Measurements from ENCODE around the gene METTL18.

Gene METTL18

GRCh38 chr1:169753549-169753948, 41.2 kb downstream of the METTL18 start:
- Histone ChIP-seq H3K36me3 (ENCODE audit: insufficient read depth) (no peaks in the 10 kb centered on the region), H3K4me1 (ENCODE audit: low read depth, poor library complexity, severe bottlenecking) (no peaks in the 10 kb centered on the region), H3K4me2 (no peak overlapping the region), H3K27me3 (ENCODE audit: insufficient read depth, low read depth) (no peaks in the 10 kb centered on the region), H3K79me2 (ENCODE audit: insufficient read depth, low read depth) (no peaks in the 10 kb centered on the region), H3K4me3 (IDR thresholded peaks at IDR 0.05; ENCODE audit: insufficient read depth, low read depth, low read length) (no peak overlapping the region), H4K20me1 (ENCODE audit: insufficient read depth) (no peaks in the 10 kb centered on the region), H3K27ac (no peak overlapping the region), H2AFZ (ENCODE audit: low read depth) (no peak overlapping the region), H3K9ac (no peak overlapping the region)
- TF ChIP-seq CTCF (conservative IDR thresholded peaks at IDR 0.05; ENCODE audit: low read depth, low read length): no peak

- Histone ChIP-seq H3K4me1 (ENCODE audit: low read depth, poor library complexity, severe bottlenecking) (no peaks in the 10 kb centered on the region), H3K4me2 (no peak overlapping the region), H3K9ac (no peak overlapping the region), H3K27ac (no peak overlapping the region), H3K27me3 (ENCODE audit: insufficient read depth, low read depth) (no peaks in the 10 kb centered on the region), H3K4me3 (IDR thresholded peaks at IDR 0.05; ENCODE audit: insufficient read depth, low read depth, low read length) (no peak overlapping the region), H3K36me3 (ENCODE audit: insufficient read depth) (no peaks in the 10 kb centered on the region), H2AFZ (ENCODE audit: low read depth) (no peak overlapping the region), H3K79me2 (ENCODE audit: insufficient read depth, low read depth) (no peaks in the 10 kb centered on the region), H4K20me1 (ENCODE audit: insufficient read depth) (no peaks in the 10 kb centered on the region)
- TF ChIP-seq CTCF (conservative IDR thresholded peaks at IDR 0.05; ENCODE audit: low read depth, low read length): no peak
These were observed 44.7 kb downstream of the METTL18 start for GRCh38 chr1:169750041-169750440.

GRCh38 chr1:169746550-169746949, 48.2 kb downstream of the METTL18 start:
- Histone ChIP-seq H4K20me1 (ENCODE audit: insufficient read depth) (no peaks in the 10 kb centered on the region), H3K27ac (no peak overlapping the region), H3K79me2 (ENCODE audit: insufficient read depth, low read depth) (no peaks in the 10 kb centered on the region), H3K4me3 (IDR thresholded peaks at IDR 0.05; ENCODE audit: insufficient read depth, low read depth, low read length) (no peak overlapping the region), H3K27me3 (ENCODE audit: insufficient read depth, low read depth) (no peaks in the 10 kb centered on the region), H3K9ac (no peak overlapping the region), H3K4me1 (ENCODE audit: low read depth, poor library complexity, severe bottlenecking) (no peaks in the 10 kb centered on the region), H3K36me3 (ENCODE audit: insufficient read depth) (no peaks in the 10 kb centered on the region), H2AFZ (ENCODE audit: low read depth) (no peak overlapping the region), H3K4me2 (no peak overlapping the region)
- TF ChIP-seq CTCF (conservative IDR thresholded peaks at IDR 0.05; ENCODE audit: low read depth, low read length): no peak

GRCh38 chr1:169745015-169745861, 49.5 kb downstream of the METTL18 start:
- no peak overlapping the region for H3K4me2 ChIP-seq
- no peak overlapping the region for H3K27ac ChIP-seq
- H3K4me3 ChIP-seq (IDR thresholded peaks at IDR 0.05; ENCODE audit: insufficient read depth, low read depth, low read length): no peak overlapping the region
- H2AFZ ChIP-seq (ENCODE audit: low read depth): no peak overlapping the region
- no peak overlapping the region for H3K9ac ChIP-seq
- no peaks in the 10 kb centered on the region for H3K36me3 ChIP-seq (ENCODE audit: insufficient read depth)
- H3K4me1 ChIP-seq (ENCODE audit: low read depth, poor library complexity, severe bottlenecking): no peaks in the 10 kb centered on the region
- TF ChIP-seq CTCF (conservative IDR thresholded peaks at IDR 0.05; ENCODE audit: low read depth, low read length): no peak
- no peaks in the 10 kb centered on the region for H3K27me3 ChIP-seq (ENCODE audit: insufficient read depth, low read depth)
- H3K79me2 ChIP-seq (ENCODE audit: insufficient read depth, low read depth): no peaks in the 10 kb centered on the region
- H4K20me1 ChIP-seq (ENCODE audit: insufficient read depth): no peaks in the 10 kb centered on the region

All from KMS-11 (cell line).